ENCODE results near the gene PCSK1N. TPM values are rescaled to one million over a fixed set of nuclear protein-coding genes. Genes with fewer than 3 reads are reported as not detected.
A peak's percentile ranks its signal among the peaks of the same experiment; 100 is the strongest.

PCSK1N gene
- total and polyA plus RNA-seq, 9 of the 15 experiments (the other 6 are each of a cell fraction or from before 2014, with no cell fraction given): 0.07 to 0.55 (median 0.54) TPM; not detected in 6

- TF ChIP-seq MAX (CRISPR knock-in tag; IDR thresholded peaks at IDR 0.05) (peak; percentile 96), FOXA3 (CRISPR knock-in tag; conservative IDR thresholded peaks at IDR 0.05 in 1 of 2, IDR thresholded peaks at IDR 0.05 in 1 of 2) (peak in 1 of 2 experiments; percentile 58; a peak in 1 of 4 replicates), SMARCA5 (IDR thresholded peaks at IDR 0.05) (peak; percentile 58; the same call in 1 of the 2 replicates), SAP30 (IDR thresholded peaks at IDR 0.05; ENCODE audit: borderline replicate concordance, insufficient read depth, low read depth, low read length, poor library complexity, severe bottlenecking) (peak; percentile 24), ZNF143 (CRISPR knock-in tag; IDR thresholded peaks at IDR 0.05) (0 out of 2 replicates have a peak, but pooled peaks have one; percentile 47), ARID1B (IDR thresholded peaks at IDR 0.05) (peak; percentile 74), CREM (IDR thresholded peaks at IDR 0.05; ENCODE audit: low read depth) (peak; percentile 39; the same call in 1 of the 2 replicates), TRIM24 (IDR thresholded peaks at IDR 0.05) (peak; percentile 49 to 52; a peak in 2 of 4 replicates), MTA2 (IDR thresholded peaks at IDR 0.05; ENCODE audit: low read depth) (peak; percentile 63), ZBTB9 (CRISPR knock-in tag; IDR thresholded peaks at IDR 0.05) (no peak; the same call in 1 of the 2 replicates)
These were observed 41.0 kb downstream of the PCSK1N start (continued) for GRCh38 chrX:48794340-48794910.

Data from K562 (cell line).